HG03097 (cell line): Measurements from ENCODE around the gene MTA2.
"Not testable (repeated sequence)": the region's sequence is repeated elsewhere in the genome, so short reads cannot be mapped to it uniquely, and the experiment has no call there.

Experiments used
- ATAC-seq: cut with Tn5 transposase; IDR thresholded peaks from one replicate; pipeline ENCODE4 v1.9.1; 2021; ENCODE audit not compliant: unreplicated experiment, low FRiP score

MTA2 gene

DNA sequence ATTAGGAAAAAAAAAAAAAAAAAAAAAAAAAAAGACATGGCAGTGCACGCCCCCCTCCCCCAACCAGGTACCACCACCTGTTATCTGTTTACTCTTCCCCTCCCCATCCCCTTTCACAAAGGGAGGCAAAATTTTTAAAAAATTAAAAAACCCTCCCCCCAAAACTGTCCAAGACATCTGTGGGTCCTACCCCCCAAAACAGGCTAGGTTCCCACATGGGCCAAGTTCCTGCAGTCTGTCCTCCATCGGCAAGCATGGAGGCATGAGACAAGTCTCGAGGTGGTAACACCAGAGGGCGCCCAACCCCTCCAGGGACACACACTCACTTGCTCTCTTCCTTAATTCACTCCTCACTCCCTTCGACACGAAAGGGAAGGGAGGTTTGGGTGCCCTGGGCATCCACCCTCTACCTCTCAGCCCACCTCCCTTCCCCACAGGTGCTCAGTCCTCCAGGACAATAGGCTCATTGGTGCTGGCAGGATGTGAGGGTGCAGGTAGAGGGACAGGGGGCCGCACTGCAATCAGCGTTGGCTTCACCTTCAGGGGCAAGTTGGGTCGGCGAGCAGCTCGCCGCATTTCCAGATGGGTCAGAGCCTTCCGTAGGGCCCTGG, 8.1 kb downstream of the MTA2 start:
- no peak for ATAC-seq

DNA sequence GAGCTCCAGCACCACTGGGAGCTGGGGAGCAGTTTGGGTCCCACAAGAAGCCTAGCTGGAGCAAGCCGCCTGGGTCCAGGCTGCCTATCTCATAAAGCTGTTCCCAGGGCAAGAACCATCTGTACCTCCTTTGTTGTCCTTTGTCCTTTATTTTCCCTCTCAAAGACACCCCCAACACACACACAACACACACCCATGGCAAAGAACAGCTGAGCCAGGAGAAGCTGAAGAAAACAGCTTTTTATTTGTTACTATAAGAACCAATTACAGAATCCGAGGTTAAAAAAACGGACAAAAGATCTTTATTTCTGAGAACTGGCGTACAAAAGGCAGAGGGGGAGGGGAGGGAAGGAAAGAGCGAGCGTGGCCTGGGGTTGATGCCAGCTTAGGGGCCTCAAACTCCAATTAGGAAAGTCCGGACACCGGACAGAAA, 8.7 kb downstream of the MTA2 start:
- ATAC-seq, result no peak

DNA sequence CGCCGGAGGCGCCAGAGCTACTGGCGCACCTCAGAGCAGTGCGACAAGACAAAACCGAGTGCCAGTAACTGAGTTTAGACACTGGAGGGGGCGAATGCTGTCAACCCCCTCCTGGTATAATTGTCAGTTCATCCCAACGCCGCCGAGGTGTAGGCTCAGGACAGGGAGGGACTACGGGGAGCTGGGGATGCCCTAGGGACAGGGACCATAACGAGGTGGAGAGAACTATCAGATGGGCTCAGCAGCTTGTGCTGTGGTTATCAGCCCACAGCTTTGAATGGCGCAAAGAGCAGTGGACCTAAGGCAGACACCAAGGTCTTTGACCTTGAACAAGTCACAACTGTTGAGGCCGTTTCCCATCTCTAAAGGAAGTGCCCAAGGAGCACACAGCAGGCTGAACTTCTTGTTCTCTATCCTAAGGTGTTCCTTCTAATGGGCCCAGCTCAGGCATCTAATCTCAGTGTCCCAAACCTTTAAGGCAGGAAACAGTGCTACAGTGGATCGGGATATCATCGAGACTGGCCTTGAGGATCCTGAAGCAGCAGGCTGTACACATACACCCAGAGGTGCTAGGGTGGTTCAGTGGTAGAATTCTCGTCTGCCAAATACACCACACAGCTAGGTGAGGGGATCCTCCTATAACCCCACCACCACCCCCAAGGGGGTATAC, 9.4 kb downstream of the MTA2 start:
- no peak for ATAC-seq

- ATAC-seq, result peak; percentile 80
These were observed 10.1 kb downstream of the MTA2 start, which contains the start of gene TUT1 for GRCh38 chr11:62591448-62592145. TUT1 (minus strand) TSS chr11:62591523; CDS start chr11:62591485, 38 bp downstream.

DNA sequence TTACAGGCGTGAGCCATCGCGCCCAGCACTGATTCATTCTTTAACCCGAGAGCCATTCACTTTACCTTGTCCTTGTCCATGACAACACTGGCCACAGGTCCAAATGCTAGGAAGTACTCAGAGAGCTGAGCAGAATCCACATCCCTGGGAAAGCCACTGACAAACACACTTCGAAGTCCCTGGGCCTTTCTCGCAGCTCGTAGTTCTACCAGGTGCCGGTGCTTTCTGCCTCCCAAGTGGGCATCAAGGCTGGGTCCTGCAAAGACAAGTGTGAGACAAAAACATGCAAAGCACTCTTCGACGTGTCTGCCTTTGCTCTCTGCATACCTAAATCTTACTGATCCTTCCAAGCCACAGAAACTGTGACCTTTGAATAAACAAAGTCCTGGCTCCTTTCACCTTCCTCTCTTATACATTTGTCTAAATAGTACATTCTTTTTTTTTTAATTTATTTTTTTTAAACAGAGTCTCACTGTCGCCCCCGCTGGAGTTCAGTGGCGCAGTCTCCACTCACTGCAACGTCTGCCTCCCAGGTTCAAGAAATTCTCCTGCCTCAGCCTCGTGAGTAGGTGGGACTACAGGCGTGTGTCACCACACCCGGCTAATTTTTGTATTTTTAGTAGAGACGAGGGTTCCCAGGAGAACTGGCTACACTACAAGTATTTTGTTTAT, 12.6 kb downstream of the MTA2 start:
- no peak for ATAC-seq

GRCh38 chr11:62585356-62585755, 16.3 kb downstream of the MTA2 start:
- ATAC-seq, result not testable (repeated sequence)

- not testable (repeated sequence) for ATAC-seq
These were observed 19.9 kb downstream of the MTA2 start for GRCh38 chr11:62581735-62582134.

GRCh38 chr11:62580959-62581715, 20.5 kb downstream of the MTA2 start:
- ATAC-seq, result no peak

GRCh38 chr11:62579252-62579651, 22.4 kb downstream of the MTA2 start:
- ATAC-seq, result no peak

DNA sequence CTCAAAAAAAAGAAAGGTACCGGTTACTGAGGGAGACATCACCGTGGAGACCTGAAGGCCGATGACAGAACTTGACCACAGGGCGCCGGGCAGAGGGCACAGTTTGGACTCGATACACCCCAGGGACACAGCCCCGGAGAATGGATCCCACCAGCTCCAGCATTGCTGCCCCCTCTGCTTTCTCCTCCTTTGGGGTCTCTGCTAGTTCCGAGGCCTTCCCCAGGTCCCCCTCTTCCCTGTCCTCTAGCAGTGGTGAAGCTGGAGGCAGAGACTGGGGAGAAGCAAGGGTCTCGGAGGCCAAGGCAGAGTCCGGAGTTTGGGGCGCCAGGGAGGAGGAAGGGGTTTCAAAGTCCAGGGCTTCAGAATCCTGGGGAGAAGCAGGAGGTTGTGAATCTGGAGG, 23.1 kb downstream of the MTA2 start:
- ATAC-seq, result no peak

DNA sequence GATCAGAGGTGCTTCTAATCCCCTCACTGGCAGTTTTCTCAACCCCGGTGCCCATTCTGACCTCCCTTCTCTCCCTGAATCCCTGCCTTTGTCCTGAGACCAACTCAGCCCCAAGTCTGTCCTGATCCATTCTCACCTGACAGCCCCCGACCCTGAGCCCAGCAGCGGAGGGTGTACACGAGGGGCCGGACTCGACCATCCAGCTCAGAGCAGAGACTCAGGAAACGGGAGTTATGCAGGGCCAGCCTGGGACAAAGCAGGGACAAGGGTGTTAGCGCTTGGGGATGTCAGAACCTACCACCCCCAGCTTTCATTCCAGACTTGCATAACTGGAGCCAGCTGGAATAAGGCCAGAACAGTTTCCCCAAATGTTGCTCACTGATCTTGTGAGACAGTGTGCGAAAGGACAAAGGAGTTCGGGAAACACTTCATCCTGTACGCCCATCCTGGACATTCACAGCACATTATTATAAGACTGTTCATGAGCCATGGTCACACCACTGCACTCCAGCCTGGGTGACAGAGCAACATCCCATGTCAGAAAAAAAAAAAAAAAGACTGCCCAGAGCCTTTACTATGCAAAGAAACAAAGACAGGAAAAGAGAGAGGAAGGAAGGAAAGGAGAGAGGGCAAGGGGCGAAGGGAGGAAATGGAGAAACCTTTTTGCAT, 24.5 kb downstream of the MTA2 start:
- no peak for ATAC-seq

DNA sequence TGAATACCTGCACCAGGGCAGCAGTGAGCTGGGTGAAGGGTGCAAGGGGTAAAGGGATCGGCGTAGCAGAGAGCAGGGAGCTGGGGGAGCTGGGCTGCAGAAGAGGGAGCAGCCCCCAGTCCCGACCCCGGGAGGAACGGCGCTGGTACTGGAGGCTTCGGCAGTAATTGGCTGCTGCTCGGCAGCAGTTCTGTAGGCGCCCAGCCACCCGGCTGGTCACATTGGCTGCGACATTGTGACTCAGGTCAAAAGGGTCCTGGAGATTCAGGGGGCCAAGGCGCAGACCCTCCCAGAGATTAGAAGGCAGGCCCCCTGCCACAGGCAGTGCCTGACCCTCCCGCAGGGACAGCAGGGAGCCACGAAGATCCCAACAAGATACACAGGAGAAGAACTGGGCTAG, 25.8 kb downstream of the MTA2 start:
- ATAC-seq, result no peak

- ATAC-seq, result no peak
These were observed 26.5 kb downstream of the MTA2 start for GRCh38 chr11:62575156-62575555.

DNA sequence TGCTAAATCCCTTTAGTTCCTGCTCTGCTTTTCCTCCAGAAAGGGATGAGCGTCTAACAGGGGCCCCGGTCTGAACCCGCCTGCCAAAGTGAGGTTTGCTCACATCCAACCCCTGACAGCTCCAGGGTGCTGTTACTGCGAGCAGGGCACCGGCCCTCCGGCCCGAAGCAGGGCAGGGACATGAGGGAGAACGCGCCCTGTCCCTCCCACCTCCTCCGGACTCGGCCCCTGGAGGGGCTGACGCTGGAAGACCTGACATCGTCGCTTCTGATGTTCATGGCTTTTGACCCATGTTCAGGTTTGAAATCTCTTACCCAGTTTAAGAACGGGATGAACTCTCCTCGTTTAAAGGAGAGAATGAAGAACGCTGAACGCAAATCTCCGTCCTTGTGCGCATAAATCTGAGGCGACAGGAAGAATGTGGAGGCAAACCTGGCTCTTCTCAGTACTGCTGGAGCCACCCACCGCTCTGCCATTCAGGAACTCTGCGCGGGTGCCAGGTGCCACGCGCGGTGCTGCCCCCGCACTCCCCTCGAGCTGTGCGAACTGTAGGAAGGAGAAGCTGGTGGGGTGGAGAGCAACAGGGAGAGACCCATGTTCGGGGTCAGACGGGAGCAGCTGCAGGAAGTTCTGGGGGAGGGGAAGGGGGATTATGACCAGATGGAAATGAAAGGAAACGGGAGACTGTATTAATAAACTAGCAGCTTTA, 27.1 kb downstream of the MTA2 start:
- ATAC-seq, result peak; percentile 16

GRCh38 chr11:62573592-62574362, 27.9 kb downstream of the MTA2 start, which contains the start of gene EEF1G:
EEF1G (minus strand) TSS chr11:62573891; CDS start chr11:62573842, 49 bp downstream.
- ATAC-seq, result peak; percentile 90

DNA sequence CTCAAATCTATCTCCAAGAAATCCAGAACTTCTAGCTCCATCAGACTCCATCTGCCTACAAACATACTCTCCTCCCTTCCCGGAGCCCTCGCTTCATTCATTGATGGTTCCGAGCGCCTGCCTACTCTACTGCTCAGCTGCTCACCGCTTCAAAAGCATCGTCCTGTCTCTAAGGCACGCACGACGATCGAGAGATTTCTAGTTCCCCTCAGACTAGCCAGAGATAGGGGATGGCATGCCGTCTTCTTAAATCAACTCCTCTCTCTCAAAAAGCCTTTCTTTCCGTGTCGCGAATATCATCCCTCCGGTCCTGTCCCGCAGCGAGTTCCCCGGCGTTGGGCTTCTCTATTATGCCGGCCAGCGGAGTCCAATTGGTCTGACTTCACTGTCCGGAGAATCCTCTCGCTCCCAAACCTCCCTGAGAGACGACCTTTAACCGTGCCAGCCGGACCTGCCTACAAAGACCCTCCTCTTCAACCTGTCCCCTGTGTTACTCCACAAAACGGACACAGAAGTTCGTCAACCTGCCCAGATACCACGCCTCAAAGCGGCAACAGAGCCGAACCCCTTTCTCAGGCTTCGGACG, 28.6 kb downstream of the MTA2 start:
- no peak for ATAC-seq

DNA sequence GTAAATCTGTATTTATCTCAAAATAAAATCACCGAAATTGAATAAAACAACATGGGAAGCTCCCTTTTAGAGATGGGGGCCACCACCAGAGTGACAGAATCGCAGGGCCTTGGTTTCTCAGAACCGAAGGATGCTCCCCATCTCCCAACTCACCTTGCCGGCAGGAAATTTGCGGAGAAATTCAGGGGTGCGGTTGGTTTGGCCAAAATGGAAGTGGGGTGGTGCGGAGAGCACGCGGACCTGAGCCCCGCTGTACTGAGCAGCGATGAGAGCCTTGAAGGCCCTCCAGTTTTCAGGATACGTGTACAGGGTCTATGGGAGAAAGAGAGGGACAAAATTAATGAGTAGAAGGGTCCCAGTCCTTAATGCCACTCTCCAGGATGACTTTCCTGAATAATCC, 29.2 kb downstream of the MTA2 start:
- ATAC-seq, result no peak

GRCh38 chr11:62571493-62571892, 30.2 kb downstream of the MTA2 start:
- ATAC-seq, result not testable (repeated sequence)
